Ammon's horn (tissue), 1 donor: ENCODE data around the gene MMP19.

ENCODE experiments used
- DNase-seq: peaks from one replicate; pipeline ENCODE4 v3.0.0-alpha.2; 2016; ENCODE audit warnings: low spot score

Gene MMP19

GRCh38 chr12:55814257-55814656 lies 28.5 kb downstream of the MMP19 start:
- no peak for DNase-seq

GRCh38 chr12:55812088-55812487 lies 30.6 kb downstream of the MMP19 start:
- DNase-seq: no peak

- no peak for DNase-seq
Measured at GRCh38 chr12:55809274-55809673, 33.5 kb downstream of the MMP19 start.

GRCh38 chr12:55806982-55807381 lies 35.8 kb downstream of the MMP19 start:
- no peak for DNase-seq

GRCh38 chr12:55797550-55797949 lies 45.2 kb downstream of the MMP19 start:
- no peak for DNase-seq

GRCh38 chr12:55797068-55797467 lies 45.7 kb downstream of the MMP19 start:
- DNase-seq: peak; percentile 66

GRCh38 chr12:55795950-55796349 lies 46.8 kb downstream of the MMP19 start:
- no peak for DNase-seq

- DNase-seq: no peak
Measured at GRCh38 chr12:55789893-55790292, 52.8 kb downstream of the MMP19 start.

- DNase-seq: no peak
Measured at GRCh38 chr12:55789171-55789570, 53.6 kb downstream of the MMP19 start.

GRCh38 chr12:55788546-55788945 lies 54.2 kb downstream of the MMP19 start:
- no peak for DNase-seq
